K562 (cell line): ENCODE measurements around the gene ETS1. TPM values are rescaled to one million over a fixed set of nuclear protein-coding genes. Genes with fewer than 3 reads are reported as not detected.

ENCODE experiments used
- ATAC-seq: fragments of 200-7000 bp; cut with Tn5 transposase; 3 replicates; pipeline ENCODE4 v1.9.1; 2020; ENCODE audit warnings: moderate library complexity
- BruUV-seq: library from RNA; stranded (reverse); fragments of 400-500 nt; replicated peaks from 2 replicates; lab custom pipeline; 2021; lab: Mats Ljungman, UMichigan
- CTCF ChIA-PET: fragments of 300-600 bp; formaldehyde crosslinking; extraction: SDS; loops from one replicate; lab custom pipeline; 2021; ENCODE audit warnings: low intra/inter-chr PET ratio; lab: Yijun Ruan, JAX
- POLR2A ChIA-PET: fragments of 300-600, 350-650 bp; sonication (Branson Sonifier 250); formaldehyde crosslinking; extraction: SDS; loops from one replicate; lab custom pipeline; 2021; ENCODE audit warnings: antibody characterized with exemption, inconsistent platforms; lab: Yijun Ruan, JAX
- DNase-seq, 4 experiments: peaks; one replicate each; pipeline versions ENCODE4 v3.0.0 to v3.0.0-alpha.2; 2011 to 2018; ENCODE audit warnings: low spot score in 3 of 4, mixed read lengths in 3 of 4; ENCODE audit errors: extremely low read depth in 1 of 4
- FAIRE-seq: peaks from 2 replicates; lab custom pipeline; 2011; peaks lifted over from hg19 to GRCh38; lab: Jason Lieb, UNC
- H2AFZ ChIP-seq: 2 replicates; pipeline ENCODE4 v1.6.0; 2011; ENCODE audit warnings: low read depth, low read length, control low read depth, inconsistent platforms
- H3K27ac ChIP-seq: fragments of 200-600 bp; 3 replicates; pipeline ENCODE4 v1.8.0; 2011; ENCODE audit warnings: low read depth, mild to moderate bottlenecking, control low read depth, inconsistent platforms, low read length, moderate library complexity, mixed read lengths; ENCODE audit errors: extremely low read depth
- H3K27me3 ChIP-seq, 2 experiments: fragments of 300-600 bp in 1 of 2; 2 replicates in 1 of 2; 3 replicates in 1 of 2; pipeline versions ENCODE4 v1.6.0 to v1.8.0; 2011; ENCODE audit warnings: inconsistent platforms in 2 of 2, low read length in 2 of 2, mild to moderate bottlenecking in 1 of 2, mixed read lengths in 1 of 2, moderate library complexity in 1 of 2; ENCODE audit not compliant: control insufficient read depth in 2 of 2, insufficient read depth in 2 of 2
- H3K36me3 ChIP-seq: fragments of 300-600 bp; 3 replicates; pipeline ENCODE4 v1.8.0; 2011; ENCODE audit warnings: mild to moderate bottlenecking, low read length, inconsistent platforms; ENCODE audit not compliant: control insufficient read depth, insufficient read depth
- H3K4me1 ChIP-seq, 2 experiments: fragments of 200-600 bp in 1 of 2; replicated peaks in 1 of 2; 2 replicates in 1 of 2; 3 replicates in 1 of 2; pipeline versions ENCODE4 v1.5.1 to v1.8.0; 2011; ENCODE audit warnings: inconsistent platforms in 2 of 2, low read length in 2 of 2, mild to moderate bottlenecking in 1 of 2, mixed read lengths in 1 of 2, moderate library complexity in 1 of 2; ENCODE audit not compliant: control insufficient read depth in 2 of 2, insufficient read depth in 2 of 2
- H3K4me2 ChIP-seq: 2 replicates; pipeline ENCODE4 v1.6.1; 2011; ENCODE audit warnings: low read length, control low read depth, inconsistent platforms, mixed read lengths; ENCODE audit not compliant: insufficient read depth
- H3K4me3 ChIP-seq: fragments of 200-600 bp; sonication (generic), shearing (Covaris generic); 2 replicates; pipeline ENCODE4 v1.5.1; 2016; ENCODE audit warnings: control low read depth, inconsistent platforms
- H3K79me2 ChIP-seq: fragments of 200-600 bp; 3 replicates; pipeline ENCODE4 v1.8.0; 2011; ENCODE audit warnings: low read length, inconsistent platforms; ENCODE audit not compliant: control insufficient read depth, insufficient read depth
- H3K9ac ChIP-seq, 2 experiments: 2 replicates each; pipeline versions ENCODE4 v1.6.0 to v1.6.1; 2011; ENCODE audit warnings: low read depth in 2 of 2, low read length in 2 of 2, control low read depth in 1 of 2, inconsistent platforms in 1 of 2, mild to moderate bottlenecking in 1 of 2, mixed read lengths in 1 of 2; ENCODE audit not compliant: insufficient read depth in 1 of 2
- H3K9me1 ChIP-seq: one replicate; pipeline ENCODE4 v1.6.0; 2011; ENCODE audit warnings: inconsistent platforms, mild to moderate bottlenecking, low read length, moderate library complexity; ENCODE audit not compliant: control insufficient read depth, insufficient read depth
- H3K9me3 ChIP-seq: replicated peaks from 2 replicates; pipeline ENCODE4 v1.5.1; 2011; ENCODE audit warnings: low read depth, low read length, inconsistent platforms; ENCODE audit not compliant: control insufficient read depth, insufficient read depth
- H4K20me1 ChIP-seq: replicated peaks from 2 replicates; pipeline ENCODE4 v1.6.1; 2011; ENCODE audit warnings: low read length, inconsistent platforms, mixed read lengths; ENCODE audit not compliant: control insufficient read depth, insufficient read depth
- BACH1 ChIP-seq: fragments of 200-800 bp; sonication (Bioruptor generic); IDR thresholded peaks from 2 replicates; pipeline ENCODE4 v1.6.1; 2016; ENCODE audit warnings: missing genetic modification characterization, missing compliant biosample characterization
- BDP1 ChIP-seq: IDR thresholded peaks from 3 replicates; pipeline ENCODE4 v1.6.1; 2011; ENCODE audit not compliant: insufficient read length, insufficient read depth
- CTCF ChIP-seq, 3 experiments: IDR thresholded peaks in 2 of 3; conservative IDR thresholded peaks in 1 of 3; 2 replicates each; pipeline ENCODE4 v1.5.1; 2011 to 2012; ENCODE audit warnings: low read length in 3 of 3, mild to moderate bottlenecking in 3 of 3, control low read depth in 2 of 3, improper control_type of control experiment in 1 of 3, inconsistent platforms in 1 of 3, low read depth in 1 of 3, mixed read lengths in 1 of 3, moderate library complexity in 1 of 3; ENCODE audit not compliant: insufficient read depth in 2 of 3
- HNRNPK ChIP-seq: fragments of 200-400 bp; formaldehyde crosslinking; IDR thresholded peaks from one replicate; pipeline ENCODE4 v1.6.1; 2018; ENCODE audit warnings: mild to moderate bottlenecking, low read depth, low read length; ENCODE audit not compliant: poor library complexity, severe bottlenecking
- MCM2 ChIP-seq: fragments of 450-650 bp; IDR thresholded peaks from 2 replicates; pipeline ENCODE4 v1.6.1; 2017; ENCODE audit warnings: low read depth, mild to moderate bottlenecking
- MED1 ChIP-seq: sonication (generic); formaldehyde crosslinking; IDR thresholded peaks from 2 replicates; pipeline ENCODE4 v1.8.1; 2023; ENCODE audit warnings: missing genetic modification reagents, borderline replicate concordance
- MYC ChIP-seq, 2 experiments: fragments of 250-450 bp in 1 of 2; sonication (Bioruptor Pico) in 1 of 2; IDR thresholded peaks; 2 replicates each; pipeline versions ENCODE4 v1.5.1 to v1.6.1; 2012 to 2021; ENCODE audit warnings: low read depth in 2 of 2, borderline replicate concordance in 1 of 2, improper control_type of control experiment in 1 of 2, low read length in 1 of 2, mild to moderate bottlenecking in 1 of 2, moderate library complexity in 1 of 2
- SAFB2 ChIP-seq: fragments of 200-400 bp; formaldehyde crosslinking; IDR thresholded peaks from 2 replicates; pipeline ENCODE4 v1.6.1; 2018; ENCODE audit warnings: borderline replicate concordance, low read length, low read depth, moderate library complexity; ENCODE audit not compliant: severe bottlenecking
- THRAP3 ChIP-seq: fragments of 450-650 bp; IDR thresholded peaks from 2 replicates; pipeline ENCODE4 v1.6.1; 2016; ENCODE audit warnings: mild to moderate bottlenecking, inconsistent platforms, borderline replicate concordance
- ZBTB43 ChIP-seq: sonication (generic); formaldehyde crosslinking; IDR thresholded peaks from 2 replicates; pipeline ENCODE4 v1.8.0; 2023; ENCODE audit warnings: mild to moderate bottlenecking, missing genetic modification reagents
- ZNF165 ChIP-seq: fragments of 250-450 bp; sonication (Bioruptor Pico); IDR thresholded peaks from 2 replicates; pipeline ENCODE4 v1.4.0; 2020; ENCODE audit warnings: borderline replicate concordance
- ZNF695 ChIP-seq: fragments of 450-650 bp; formaldehyde crosslinking; IDR thresholded peaks from 2 replicates; pipeline ENCODE4 v1.4.0; 2020; ENCODE audit warnings: mild to moderate bottlenecking, moderate library complexity
- WGBS: fragments of 100-300 bp; shearing (Covaris generic); methylation state at CpG from one replicate; pipeline ENCODE4 v1.1.6; 2016; ENCODE audit warnings: low coverage, mixed read lengths; ENCODE audit not compliant: insufficient coverage; ENCODE audit errors: missing lambda C conversion rate; 5-methylcytosine and 5-hydroxymethylcytosine counted together
- in situ Hi-C: fragments of 300-500 bp; cut with MboI; formaldehyde crosslinking; loops from 4 replicates; pipeline ENCODE4 v1.15.0; 2018; ENCODE audit warnings: inconsistent platforms, mixed read lengths
- intact Hi-C: fragments of 100-400 bp; cut with micrococcal nuclease; formaldehyde crosslinking; loops from 2 replicates; pipeline ENCODE4 v1.14.2; 2022
- polyA plus RNA-seq, 8 experiments: library from polyadenylated mRNA; depleted of rRNA in 4 of 8; stranded (reverse) in 5 of 8; unstranded in 3 of 8; fragments of >200 nt; fragmentation: Nextera tagmentation in 2 of 8; fragmentation: Illumina TruSeq in 1 of 8; extraction: Ambion mirVana in 2 of 8; extraction: Trizol in 1 of 8; gene quantifications; 2 replicates each; pipeline versions ENCODE4 v1.2.1 to v1.2.3, GENCODE V29; 2011 to 2014; ENCODE audit warnings: inconsistent platforms in 1 of 8, missing spikeins in 1 of 8
- total RNA-seq, 7 experiments: library from RNA; depleted of rRNA in 6 of 7; stranded (reverse); fragments of >200 nt in 6 of 7; fragmentation: Illumina TruSeq in 2 of 7; extraction: Trizol in 2 of 7; gene quantifications; 2 replicates each; pipeline versions ENCODE4 v1.2.1 to v1.2.3, GENCODE V29; 2011 to 2021; ENCODE audit warnings: low replicate concordance in 1 of 7

The ETS1 gene
- total and polyA plus RNA-seq, 9 of the 15 experiments (the other 6 are each of a cell fraction or from before 2014, with no cell fraction given) = 0.04 to 1.4 (median 0.23) TPM

GRCh38 chr11:128487978-128488377, 99.4 kb downstream of the ETS1 start:
- Histone ChIP-seq H2AFZ (no peak overlapping the region), H3K9ac (no peak overlapping the region), H3K4me3 (no peak overlapping the region), H3K79me2 (no peaks in the 10 kb centered on the region), H3K27me3 (no peaks in the 10 kb centered on the region), H3K4me2 (no peak overlapping the region), H3K27ac (no peak overlapping the region), H3K4me1 (no peaks in the 10 kb centered on the region; a peak in 1 of 5 replicates), H4K20me1 (no peaks in the 10 kb centered on the region), H3K9me3 (no peaks in the 10 kb centered on the region), H3K9me1 (no peaks in the 10 kb centered on the region), H3K36me3 (no peaks in the 10 kb centered on the region)
- no peak for ATAC-seq
- ChIA-PET CTCF (no interaction called here), POLR2A (no interaction called here)
- no peak for FAIRE-seq
- no peak for TF ChIP-seq THRAP3
- no peak for TF ChIP-seq SAFB2
- no peak for TF ChIP-seq ZNF165 (CRISPR knock-in tag)
- no peak for TF ChIP-seq MED1 (CRISPR knock-in tag)
- TF ChIP-seq BDP1 = no peak
- TF ChIP-seq CTCF (IDR thresholded peaks at IDR 0.05 in 2 of 3, conservative IDR thresholded peaks at IDR 0.05 in 1 of 3; ENCODE audit: insufficient read depth in 2 of 3, low read depth in 1 of 3, low read length in 3 of 3) = no peak
- TF ChIP-seq MYC (IDR thresholded peaks at IDR 0.05; ENCODE audit: low read depth, low read length) = no peak
- TF ChIP-seq MYC (CRISPR knock-in tag; IDR thresholded peaks at IDR 0.05; ENCODE audit: borderline replicate concordance, low read depth) = no peak
- no peak for TF ChIP-seq ZBTB43 (CRISPR knock-in tag)
- TF ChIP-seq BACH1 (tag) = no peak
- TF ChIP-seq ZNF695 (CRISPR knock-in tag) = no peak
- no peak for TF ChIP-seq MCM2
- no peak for TF ChIP-seq HNRNPK
- BruUV-seq = no TSS peak
- intact Hi-C loops (no loop called here), in situ Hi-C loops (no loop called here)
- no peak for DNase-seq
- 3% methylated on average over 5 of the region's 5 CpGs for WGBS
